Measurements from ENCODE around the gene MIX23.

The MIX23 gene

GRCh38 chr3:122382888-122383666, at the start of gene MIX23:
TSS of gene MIX23 (minus strand) at chr3:122383231. CDS start at chr3:122383224, 7 bp downstream.
- Histone ChIP-seq H3K4me1 (ENCODE audit: control insufficient read depth in 2 of 2, insufficient read depth in 2 of 2, low read length in 2 of 2) (peaks cover 9 to 30% of the 10 kb centered on the region in 2 donors), H3K9ac (ENCODE audit: low read depth in 1 of 2, low read length in 2 of 2) (peak within 1 kb of the TSS; percentile 87 to 92), H3K36me3 (ENCODE audit: control insufficient read depth in 2 of 2, insufficient read depth in 2 of 2, low read length in 2 of 2) (peaks cover 0 to 3% of the 10 kb centered on the region in 2 donors), H3K9me3 (ENCODE audit: control insufficient read depth in 2 of 2, low read length in 2 of 2) (no peaks in the 10 kb centered on the region), H3K27ac (ENCODE audit: low read depth in 2 of 2, low read length in 2 of 2) (peak within 1 kb of the TSS; percentile 92 to 93), H3K27me3 (ENCODE audit: control insufficient read depth in 2 of 2, insufficient read depth in 2 of 2, low read length in 2 of 2) (no peaks in the 10 kb centered on the region), H3K4me3 (ENCODE audit: low read length in 2 of 2) (peak within 1 kb of the TSS; percentile 91 to 98)

DNA sequence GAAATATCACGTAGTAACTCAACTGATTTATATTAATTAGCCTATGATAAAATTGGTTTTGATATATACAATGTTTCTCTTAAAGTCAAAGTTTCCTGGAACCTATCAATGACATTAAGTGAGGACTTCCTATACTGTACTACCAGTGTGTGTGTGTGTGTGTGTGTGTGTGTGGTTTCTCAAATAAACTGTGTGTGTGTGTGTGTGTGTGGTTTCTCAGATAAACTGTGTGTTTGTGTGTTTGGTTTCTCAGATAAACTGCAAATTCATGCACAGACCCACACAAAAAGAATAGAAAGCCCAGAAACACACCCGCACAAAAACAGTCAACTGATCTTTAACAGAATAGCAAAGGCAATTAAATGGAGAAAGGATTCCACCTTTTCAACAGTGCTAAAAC, 47.3 kb upstream of the MIX23 start:
- Histone ChIP-seq H3K9ac (ENCODE audit: low read depth in 1 of 2, low read length in 2 of 2) (no peak overlapping the region), H3K4me1 (ENCODE audit: control insufficient read depth in 2 of 2, insufficient read depth in 2 of 2, low read length in 2 of 2) (no peaks in the 10 kb centered on the region), H3K9me3 (ENCODE audit: control insufficient read depth in 2 of 2, low read length in 2 of 2) (no peaks in the 10 kb centered on the region), H3K27ac (ENCODE audit: low read depth in 2 of 2, low read length in 2 of 2) (no peak overlapping the region), H3K4me3 (ENCODE audit: low read length in 2 of 2) (no peak overlapping the region), H3K27me3 (ENCODE audit: control insufficient read depth in 2 of 2, insufficient read depth in 2 of 2, low read length in 2 of 2) (no peaks in the 10 kb centered on the region), H3K36me3 (ENCODE audit: control insufficient read depth in 2 of 2, insufficient read depth in 2 of 2, low read length in 2 of 2) (peaks cover 36 to 46% of the 10 kb centered on the region in 2 donors)

- H3K9me3 ChIP-seq (ENCODE audit: control insufficient read depth in 2 of 2, low read length in 2 of 2), result no peaks in the 10 kb centered on the region
- no peak overlapping the region for H3K9ac ChIP-seq (ENCODE audit: low read depth in 1 of 2, low read length in 2 of 2)
- H3K4me1 ChIP-seq (ENCODE audit: control insufficient read depth in 2 of 2, insufficient read depth in 2 of 2, low read length in 2 of 2), result no peaks in the 10 kb centered on the region
- H3K27ac ChIP-seq (ENCODE audit: low read depth in 2 of 2, low read length in 2 of 2), result no peak overlapping the region
- peaks cover 35 to 40% of the 10 kb centered on the region in 2 donors for H3K36me3 ChIP-seq (ENCODE audit: control insufficient read depth in 2 of 2, insufficient read depth in 2 of 2, low read length in 2 of 2)
- no peak overlapping the region for H3K4me3 ChIP-seq (ENCODE audit: low read length in 2 of 2)
- H3K27me3 ChIP-seq (ENCODE audit: control insufficient read depth in 2 of 2, insufficient read depth in 2 of 2, low read length in 2 of 2), result no peaks in the 10 kb centered on the region
Measured at GRCh38 chr3:122427857-122428471, 44.9 kb upstream of the MIX23 start.

DNA sequence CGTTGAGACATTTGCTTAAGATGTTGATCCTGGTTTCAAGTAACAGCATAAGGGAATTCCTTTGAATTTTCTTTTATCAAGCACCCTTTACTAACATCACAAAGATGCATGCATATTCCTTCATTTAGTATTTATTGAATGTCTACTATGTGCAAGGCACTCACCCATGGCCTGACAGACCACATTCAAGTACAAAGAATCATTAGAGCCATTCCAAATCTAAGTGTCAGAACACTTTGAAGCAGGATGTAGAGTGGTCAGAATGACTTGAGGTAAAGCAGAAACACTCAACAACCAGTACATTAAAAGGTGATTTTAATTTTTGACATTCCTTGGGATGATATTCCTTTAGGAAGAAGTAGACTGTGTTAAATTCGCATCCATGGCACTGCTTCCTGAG, 38.8 kb upstream of the MIX23 start:
- Histone ChIP-seq H3K4me3 (ENCODE audit: low read length in 2 of 2) (no peak overlapping the region), H3K36me3 (ENCODE audit: control insufficient read depth in 2 of 2, insufficient read depth in 2 of 2, low read length in 2 of 2) (peaks cover 23 to 27% of the 10 kb centered on the region in 2 donors)

GRCh38 chr3:122421101-122421500, 38.1 kb upstream of the MIX23 start:
- Histone ChIP-seq H3K4me1 (ENCODE audit: control insufficient read depth in 2 of 2, insufficient read depth in 2 of 2, low read length in 2 of 2) (peaks cover 0 to 4% of the 10 kb centered on the region in 2 donors), H3K9ac (ENCODE audit: low read depth in 1 of 2, low read length in 2 of 2) (no peak overlapping the region), H3K27me3 (ENCODE audit: control insufficient read depth in 2 of 2, insufficient read depth in 2 of 2, low read length in 2 of 2) (no peaks in the 10 kb centered on the region), H3K4me3 (ENCODE audit: low read length in 2 of 2) (no peak overlapping the region), H3K27ac (ENCODE audit: low read depth in 2 of 2, low read length in 2 of 2) (no peak overlapping the region), H3K9me3 (ENCODE audit: control insufficient read depth in 2 of 2, low read length in 2 of 2) (no peaks in the 10 kb centered on the region), H3K36me3 (ENCODE audit: control insufficient read depth in 2 of 2, insufficient read depth in 2 of 2, low read length in 2 of 2) (peaks cover 15 to 19% of the 10 kb centered on the region in 2 donors)

More for the DNA sequence above, 38.8 kb upstream of the MIX23 start:
- Histone ChIP-seq H3K4me1 (ENCODE audit: control insufficient read depth in 2 of 2, insufficient read depth in 2 of 2, low read length in 2 of 2) (peaks cover 0 to 3% of the 10 kb centered on the region in 2 donors), H3K27me3 (ENCODE audit: control insufficient read depth in 2 of 2, insufficient read depth in 2 of 2, low read length in 2 of 2) (no peaks in the 10 kb centered on the region), H3K27ac (ENCODE audit: low read depth in 2 of 2, low read length in 2 of 2) (no peak overlapping the region), H3K9me3 (ENCODE audit: control insufficient read depth in 2 of 2, low read length in 2 of 2) (no peaks in the 10 kb centered on the region), H3K9ac (ENCODE audit: low read depth in 1 of 2, low read length in 2 of 2) (no peak overlapping the region)

DNA sequence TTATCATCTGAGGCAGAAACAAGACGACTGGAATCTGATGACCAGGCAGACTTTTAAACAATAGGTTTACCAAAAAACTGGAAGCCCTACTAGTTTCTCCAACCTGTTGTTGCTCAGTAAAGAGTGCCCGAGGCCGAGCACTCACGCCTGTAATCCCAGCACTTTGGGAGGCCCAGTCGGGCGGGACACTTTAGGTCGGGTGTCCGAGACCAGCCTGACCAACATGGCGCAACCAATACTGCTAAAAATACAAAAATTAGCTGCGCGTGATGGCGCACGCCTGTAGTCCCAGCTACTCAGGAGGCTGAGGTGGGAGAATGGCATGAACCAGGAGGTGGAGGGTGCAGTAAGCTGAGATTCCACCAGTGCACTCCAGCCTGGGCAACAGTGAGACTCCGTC, 33.9 kb upstream of the MIX23 start:
- Histone ChIP-seq H3K36me3 (ENCODE audit: control insufficient read depth in 2 of 2, insufficient read depth in 2 of 2, low read length in 2 of 2) (peaks cover 4 to 11% of the 10 kb centered on the region in 2 donors), H3K27me3 (ENCODE audit: control insufficient read depth in 2 of 2, insufficient read depth in 2 of 2, low read length in 2 of 2) (no peaks in the 10 kb centered on the region), H3K9ac (ENCODE audit: low read depth in 1 of 2, low read length in 2 of 2) (peak overlapping the region; percentile 29 to 97), H3K9me3 (ENCODE audit: control insufficient read depth in 2 of 2, low read length in 2 of 2) (no peaks in the 10 kb centered on the region), H3K4me3 (ENCODE audit: low read length in 2 of 2) (peak overlapping the region; percentile 85 to 98), H3K4me1 (ENCODE audit: control insufficient read depth in 2 of 2, insufficient read depth in 2 of 2, low read length in 2 of 2) (peaks cover 11 to 16% of the 10 kb centered on the region in 2 donors), H3K27ac (ENCODE audit: low read depth in 2 of 2, low read length in 2 of 2) (peak overlapping the region; percentile 94 to 96)

DNA sequence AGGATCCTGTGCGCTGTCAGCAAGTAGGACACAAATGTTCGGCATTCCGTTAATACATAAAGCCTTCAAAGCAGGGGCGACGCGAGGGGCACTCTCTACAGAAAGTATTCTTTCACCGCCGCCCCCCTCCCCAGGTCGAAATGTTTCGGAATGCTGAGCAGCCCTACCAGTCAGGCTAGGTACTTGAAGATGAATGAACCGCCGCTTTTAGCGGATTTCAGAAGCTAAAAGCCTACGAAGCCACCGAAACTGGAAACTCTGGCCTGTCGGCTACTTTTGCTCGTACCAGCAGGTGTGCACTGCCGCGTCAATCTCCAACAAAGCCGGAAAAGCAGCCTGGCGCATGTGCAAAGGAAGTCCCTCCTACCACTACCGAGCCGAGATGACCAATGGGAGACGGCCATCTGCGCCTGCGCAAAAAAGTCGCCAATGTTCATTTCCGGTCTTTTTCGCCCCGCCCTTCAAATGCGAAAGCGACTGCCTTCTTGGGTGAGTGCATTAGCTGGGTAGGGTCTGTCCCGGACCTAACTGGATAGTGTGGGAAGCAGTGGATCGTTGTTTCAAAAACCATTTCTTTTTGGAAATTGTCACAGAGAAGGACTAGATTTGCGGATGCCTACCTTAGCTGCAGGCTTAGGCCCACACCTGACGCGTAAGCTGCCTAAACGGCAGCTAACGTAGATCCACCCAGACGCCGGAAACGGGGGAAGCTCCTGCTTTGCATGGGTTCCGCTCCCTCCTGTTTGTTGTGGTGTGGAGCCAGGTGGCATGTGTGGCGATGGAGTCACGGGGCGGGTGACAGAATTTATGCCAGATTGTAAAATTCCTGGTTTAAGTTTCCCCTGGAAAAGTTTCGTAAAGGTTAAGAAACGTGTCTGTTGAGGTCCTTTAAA, 33.0 kb upstream of the MIX23 start, which contains the start of gene WDR5B:
WDR5B (minus strand) TSS at position 301 of the 893 bp plus-strand sequence. CDS start 534 bp downstream, outside the sequence.
- Histone ChIP-seq H3K27ac (ENCODE audit: low read depth in 2 of 2, low read length in 2 of 2) (peak within 1 kb of the TSS; percentile 94 to 96), H3K27me3 (ENCODE audit: control insufficient read depth in 2 of 2, insufficient read depth in 2 of 2, low read length in 2 of 2) (no peaks in the 10 kb centered on the region), H3K36me3 (ENCODE audit: control insufficient read depth in 2 of 2, insufficient read depth in 2 of 2, low read length in 2 of 2) (peaks cover 9 to 13% of the 10 kb centered on the region in 2 donors), H3K9ac (ENCODE audit: low read depth in 1 of 2, low read length in 2 of 2) (peak within 1 kb of the TSS; percentile 85 to 97), H3K4me1 (ENCODE audit: control insufficient read depth in 2 of 2, insufficient read depth in 2 of 2, low read length in 2 of 2) (peaks cover 11 to 16% of the 10 kb centered on the region in 2 donors), H3K4me3 (ENCODE audit: low read length in 2 of 2) (peak within 1 kb of the TSS; percentile 85 to 98), H3K9me3 (ENCODE audit: control insufficient read depth in 2 of 2, low read length in 2 of 2) (no peaks in the 10 kb centered on the region)

DNA sequence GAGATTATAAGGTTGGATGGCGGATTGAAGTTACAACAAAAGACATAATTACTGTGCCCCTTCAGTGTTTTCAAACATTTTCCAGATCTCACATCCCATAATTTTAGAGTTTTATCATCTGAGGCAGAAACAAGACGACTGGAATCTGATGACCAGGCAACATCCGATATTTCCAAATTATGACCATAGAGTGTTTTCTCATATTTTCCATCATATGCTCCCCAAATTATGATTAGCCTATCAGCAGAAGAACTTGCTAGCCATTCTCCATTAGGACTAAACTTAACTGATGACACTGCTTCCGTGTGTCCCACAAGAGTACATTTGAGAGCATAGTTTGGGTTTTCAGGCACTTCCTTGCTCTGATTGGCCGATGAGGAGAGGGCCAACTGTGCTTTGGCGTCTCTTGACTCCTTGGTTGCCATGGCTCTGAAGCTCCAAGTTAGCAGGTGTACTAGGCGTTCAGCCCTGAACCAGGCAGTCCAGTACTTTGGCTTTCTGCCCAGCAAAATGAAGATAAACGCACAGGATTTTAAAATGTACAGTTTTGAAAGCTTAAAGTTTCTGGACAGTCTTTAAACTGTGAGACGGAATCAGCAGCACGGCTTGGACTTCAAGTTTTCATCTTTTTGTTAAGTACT, 32.2 kb upstream of the MIX23 start:
- H3K9ac ChIP-seq (ENCODE audit: low read depth in 1 of 2, low read length in 2 of 2), result peak overlapping the region; percentile 85 to 97
- H3K27me3 ChIP-seq (ENCODE audit: control insufficient read depth in 2 of 2, insufficient read depth in 2 of 2, low read length in 2 of 2), result no peaks in the 10 kb centered on the region
- H3K4me3 ChIP-seq (ENCODE audit: low read length in 2 of 2), result peak overlapping the region; percentile 85 to 98
- H3K27ac ChIP-seq (ENCODE audit: low read depth in 2 of 2, low read length in 2 of 2), result peak overlapping the region; percentile 92 to 94
- no peaks in the 10 kb centered on the region for H3K9me3 ChIP-seq (ENCODE audit: control insufficient read depth in 2 of 2, low read length in 2 of 2)
- peaks cover 11 to 16% of the 10 kb centered on the region in 2 donors for H3K4me1 ChIP-seq (ENCODE audit: control insufficient read depth in 2 of 2, insufficient read depth in 2 of 2, low read length in 2 of 2)
- H3K36me3 ChIP-seq (ENCODE audit: control insufficient read depth in 2 of 2, insufficient read depth in 2 of 2, low read length in 2 of 2), result peaks cover 15 to 19% of the 10 kb centered on the region in 2 donors

DNA sequence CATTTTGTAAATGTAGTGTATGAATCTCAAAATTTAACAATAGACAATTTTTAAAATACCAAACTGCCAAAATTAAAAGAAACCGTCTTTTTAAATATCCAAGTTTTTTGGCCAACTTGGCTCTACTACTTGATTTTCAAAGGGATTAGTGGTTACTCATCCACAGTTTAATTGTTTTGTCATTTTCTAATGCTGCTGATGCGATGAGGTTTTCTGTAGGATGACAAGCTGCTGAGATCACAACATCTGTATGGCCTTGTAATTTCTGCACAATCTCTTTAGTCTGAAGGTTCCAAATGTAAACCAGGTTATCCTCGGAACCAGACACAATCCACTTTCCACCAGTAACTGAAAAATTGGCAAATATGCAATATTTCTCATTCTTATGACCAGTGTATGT, 31.4 kb upstream of the MIX23 start:
- Histone ChIP-seq H3K36me3 (ENCODE audit: control insufficient read depth in 2 of 2, insufficient read depth in 2 of 2, low read length in 2 of 2) (peaks cover 23 to 26% of the 10 kb centered on the region in 2 donors), H3K9me3 (ENCODE audit: control insufficient read depth in 2 of 2, low read length in 2 of 2) (no peaks in the 10 kb centered on the region), H3K4me1 (ENCODE audit: control insufficient read depth in 2 of 2, insufficient read depth in 2 of 2, low read length in 2 of 2) (peaks cover 11 to 16% of the 10 kb centered on the region in 2 donors), H3K4me3 (ENCODE audit: low read length in 2 of 2) (no peak overlapping the region), H3K27ac (ENCODE audit: low read depth in 2 of 2, low read length in 2 of 2) (no peak overlapping the region), H3K9ac (ENCODE audit: low read depth in 1 of 2, low read length in 2 of 2) (no peak overlapping the region), H3K27me3 (ENCODE audit: control insufficient read depth in 2 of 2, insufficient read depth in 2 of 2, low read length in 2 of 2) (no peaks in the 10 kb centered on the region)
